Hematopoietic multipotent progenitor cell treated with erythropoietin and hydrocortisone succinate and interleukin-3 and kit ligand, for 6 days (in vitro differentiated cells): ENCODE results near the gene ACSM2B.
A peak's percentile ranks its signal among the peaks of the same experiment; 100 is the strongest.
"Not testable (repeated sequence)": the region's sequence is repeated elsewhere in the genome, so short reads cannot be mapped to it uniquely, and the experiment has no call there.

Source experiments
- DNase-seq: peaks from one replicate; pipeline ENCODE4 v3.0.0-alpha.2; 2015

ACSM2B gene

GRCh38 chr16:20520103-20520502, 56.1 kb downstream of the ACSM2B start:
- DNase-seq: no peak

GRCh38 chr16:20519231-20519630, 56.9 kb downstream of the ACSM2B start:
- no peak for DNase-seq

- DNase-seq: no peak
These were observed 59.0 kb downstream of the ACSM2B start for GRCh38 chr16:20517149-20517548.

- peak; percentile 7 for DNase-seq
These were observed 60.5 kb downstream of the ACSM2B start for GRCh38 chr16:20515688-20516090.

GRCh38 chr16:20510323-20510722, 65.8 kb downstream of the ACSM2B start:
- DNase-seq: no peak

- no peak for DNase-seq
These were observed 68.9 kb downstream of the ACSM2B start for GRCh38 chr16:20507280-20507679.

- no peak for DNase-seq
These were observed 71.7 kb downstream of the ACSM2B start for GRCh38 chr16:20504418-20504817.

- not testable (repeated sequence) for DNase-seq
These were observed 84.7 kb downstream of the ACSM2B start for GRCh38 chr16:20491448-20491847.

GRCh38 chr16:20490994-20491393, 85.2 kb downstream of the ACSM2B start:
- not testable (repeated sequence) for DNase-seq
